ENCODE data around the gene IFT22.
"Not testable (repeated sequence)": the region's sequence is repeated elsewhere in the genome, so short reads cannot be mapped to it uniquely, and the experiment has no call there.

IFT22 gene

DNA sequence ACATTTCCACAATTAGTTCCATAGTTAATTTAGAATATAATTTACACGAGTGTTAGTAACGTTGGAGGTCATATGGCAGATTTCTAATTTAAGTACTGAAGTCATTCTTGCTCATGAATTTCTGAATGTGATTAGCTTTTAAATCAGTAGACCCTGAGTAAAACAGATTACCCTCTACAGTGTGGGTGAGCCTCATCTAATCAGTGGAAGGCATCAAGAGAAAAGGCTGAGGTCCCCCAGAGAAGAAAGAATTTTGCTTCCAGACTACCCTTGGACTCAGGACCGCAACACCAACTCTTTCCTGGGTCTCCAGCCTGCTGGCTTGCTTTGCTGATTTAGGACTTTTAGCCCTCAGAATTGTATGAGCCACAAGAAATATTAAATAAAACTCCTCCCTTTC is 33.2 kb downstream of the IFT22 start:
- H3K4me3 ChIP-seq (replicated peaks; ENCODE audit: low read depth, low read length) = no peak overlapping the region
- TF ChIP-seq CTCF (IDR thresholded peaks at IDR 0.05; ENCODE audit: low read length, missing control alignments) = no peak
- no peak for DNase-seq (ENCODE audit: low read depth)

GRCh38 chr7:101287032-101287431 is 34.6 kb downstream of the IFT22 start:
- no peak overlapping the region for H3K4me3 ChIP-seq (replicated peaks; ENCODE audit: low read depth, low read length)
- DNase-seq (ENCODE audit: low read depth) = no peak
- TF ChIP-seq CTCF (IDR thresholded peaks at IDR 0.05; ENCODE audit: low read length, missing control alignments) = no peak

DNA sequence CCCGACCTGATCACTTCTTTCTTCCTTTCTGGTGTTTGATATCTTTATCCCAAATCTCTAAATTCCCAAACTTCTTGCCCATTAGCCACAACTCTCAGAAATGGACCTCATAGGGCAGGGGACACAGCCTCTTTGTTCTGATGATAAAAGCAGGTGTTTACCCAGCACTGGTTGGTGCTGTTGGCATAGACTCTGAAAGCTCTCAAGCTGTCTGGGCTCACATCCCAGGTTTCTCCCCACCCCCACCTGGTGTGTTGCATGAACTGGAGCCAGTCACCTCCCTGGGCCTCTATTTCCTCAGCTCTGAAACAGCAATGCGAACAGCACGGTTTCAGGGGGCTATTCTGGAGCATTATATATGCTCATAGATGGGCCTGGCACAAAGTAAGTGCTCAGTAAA is 35.7 kb downstream of the IFT22 start:
- not testable (repeated sequence) for H3K4me3 ChIP-seq (replicated peaks; ENCODE audit: low read depth, low read length)

DNA sequence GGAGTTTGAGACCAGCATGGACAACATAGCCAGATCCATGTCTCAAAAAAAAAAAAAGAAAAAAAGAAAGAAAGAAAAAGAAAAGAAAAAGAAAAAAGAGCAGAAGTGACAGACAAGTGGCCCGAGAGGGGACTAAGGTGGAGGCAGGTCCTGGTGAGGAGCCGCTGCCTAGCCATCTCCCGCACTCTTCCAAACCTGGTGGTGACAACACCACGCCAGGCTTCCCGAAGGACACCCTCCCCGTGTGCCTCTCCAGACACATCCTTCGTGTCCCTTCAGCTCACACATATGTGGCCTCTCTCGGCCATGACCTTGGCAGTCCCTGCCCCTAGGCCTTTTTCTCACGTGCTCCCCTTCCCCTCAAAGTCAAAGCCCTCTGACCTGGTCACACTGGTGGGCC is 36.4 kb downstream of the IFT22 start:
- no peak for DNase-seq (ENCODE audit: low read depth)
- H3K4me3 ChIP-seq (replicated peaks; ENCODE audit: low read depth, low read length) = no peak overlapping the region
- no peak for TF ChIP-seq CTCF (IDR thresholded peaks at IDR 0.05; ENCODE audit: low read length, missing control alignments)

More for the DNA sequence above, 35.7 kb downstream of the IFT22 start:
- DNase-seq (ENCODE audit: low read depth) = not testable (repeated sequence)

DNA sequence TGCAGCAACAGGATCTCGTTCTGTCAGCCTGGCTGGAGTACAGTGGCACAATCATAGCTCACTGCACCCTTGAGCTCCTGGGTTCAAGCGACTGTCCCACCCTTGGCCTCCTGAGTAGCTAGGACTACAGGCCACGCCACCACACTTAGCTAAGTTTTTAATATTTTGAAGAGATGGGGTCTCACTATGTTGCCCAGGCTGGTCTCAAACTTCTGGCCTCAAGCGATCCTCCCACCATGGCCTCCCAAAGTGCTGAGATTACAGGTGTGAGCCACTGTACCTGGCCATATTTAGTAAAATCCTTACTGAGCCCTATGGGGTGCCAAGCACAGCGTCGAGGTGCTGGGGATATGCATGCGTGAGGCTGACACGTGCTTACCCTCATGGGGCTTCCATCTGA is 40.7 kb downstream of the IFT22 start:
- DNase-seq (ENCODE audit: low read depth); H3K4me3 ChIP-seq (replicated peaks; ENCODE audit: low read depth, low read length): not testable (repeated sequence)

GRCh38 chr7:101278461-101279292 is 42.9 kb downstream of the IFT22 start:
- no peak for TF ChIP-seq CTCF (IDR thresholded peaks at IDR 0.05; ENCODE audit: low read length, missing control alignments)
- H3K4me3 ChIP-seq (replicated peaks; ENCODE audit: low read depth, low read length) = no peak overlapping the region
- DNase-seq (ENCODE audit: low read depth) = no peak

DNA sequence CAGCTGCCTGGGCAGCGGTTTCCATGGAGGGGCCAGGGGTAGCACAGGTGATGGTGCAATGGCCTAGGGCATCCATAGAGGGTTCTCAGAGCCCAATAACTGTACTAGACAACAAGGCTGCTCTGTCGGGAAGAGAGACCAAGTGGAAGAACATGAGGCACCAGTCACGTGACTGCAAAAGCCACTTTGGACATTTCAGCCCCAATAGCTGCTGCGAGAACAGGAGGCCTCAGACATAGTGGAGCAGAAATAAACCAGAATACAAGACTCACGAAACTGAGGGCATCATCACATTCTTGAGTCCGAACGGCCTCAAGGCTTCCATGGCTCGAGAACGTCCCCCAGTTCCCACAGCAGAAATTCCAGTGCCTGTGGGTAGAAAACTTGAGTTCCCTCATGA is 44.5 kb downstream of the IFT22 start:
- no peak overlapping the region for H3K4me3 ChIP-seq (replicated peaks; ENCODE audit: low read depth, low read length)
- no peak for DNase-seq (ENCODE audit: low read depth)
- no peak for TF ChIP-seq CTCF (IDR thresholded peaks at IDR 0.05; ENCODE audit: low read length, missing control alignments)

DNA sequence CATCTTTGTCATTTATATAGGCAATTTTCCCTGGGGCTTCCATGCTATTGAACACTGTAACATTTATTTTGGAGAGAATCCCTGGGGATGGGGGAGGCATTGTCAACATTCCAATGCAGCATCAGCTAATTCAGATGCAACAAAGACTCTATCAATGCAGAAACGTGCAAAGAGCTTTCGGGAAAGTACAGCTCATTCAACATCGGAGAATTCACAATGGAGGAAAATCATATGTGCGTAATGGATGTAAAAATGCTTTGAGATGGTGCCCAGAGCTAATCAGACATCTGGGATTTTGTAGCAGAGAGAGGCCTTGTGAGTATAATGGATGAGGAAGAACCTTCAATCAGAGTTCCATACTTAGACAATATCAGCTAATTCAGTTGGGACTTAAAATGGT is 48.4 kb downstream of the IFT22 start:
- no peak overlapping the region for H3K4me3 ChIP-seq (replicated peaks; ENCODE audit: low read depth, low read length)
- no peak for DNase-seq (ENCODE audit: low read depth)
- TF ChIP-seq CTCF (IDR thresholded peaks at IDR 0.05; ENCODE audit: low read length, missing control alignments) = no peak
